K562 (cell line): ENCODE data around the gene NUMB. TPM values are rescaled to one million over a fixed set of nuclear protein-coding genes. Genes with fewer than 3 reads are reported as not detected.

Source experiments
- ATAC-seq: fragments of 200-7000 bp; cut with Tn5 transposase; 3 replicates; pipeline ENCODE4 v1.9.1; 2020; ENCODE audit warnings: moderate library complexity
- BruUV-seq: library from RNA; stranded (reverse); fragments of 400-500 nt; replicated peaks from 2 replicates; lab custom pipeline; 2021; lab: Mats Ljungman, UMichigan
- CTCF ChIA-PET: fragments of 300-600 bp; formaldehyde crosslinking; extraction: SDS; loops from one replicate; lab custom pipeline; 2021; ENCODE audit warnings: low intra/inter-chr PET ratio; lab: Yijun Ruan, JAX
- POLR2A ChIA-PET: fragments of 300-600, 350-650 bp; sonication (Branson Sonifier 250); formaldehyde crosslinking; extraction: SDS; loops from one replicate; lab custom pipeline; 2021; ENCODE audit warnings: antibody characterized with exemption, inconsistent platforms; lab: Yijun Ruan, JAX
- DNase-seq, 4 experiments: peaks; one replicate each; pipeline versions ENCODE4 v3.0.0 to v3.0.0-alpha.2; 2011 to 2018; ENCODE audit warnings: low spot score in 3 of 4, mixed read lengths in 3 of 4; ENCODE audit errors: extremely low read depth in 1 of 4
- FAIRE-seq: peaks from 2 replicates; lab custom pipeline; 2011; peaks lifted over from hg19 to GRCh38; lab: Jason Lieb, UNC
- H2AFZ ChIP-seq: 2 replicates; pipeline ENCODE4 v1.6.0; 2011; ENCODE audit warnings: low read depth, low read length, control low read depth, inconsistent platforms
- H3K27ac ChIP-seq: fragments of 200-600 bp; 3 replicates; pipeline ENCODE4 v1.8.0; 2011; ENCODE audit warnings: low read depth, mild to moderate bottlenecking, control low read depth, inconsistent platforms, low read length, moderate library complexity, mixed read lengths; ENCODE audit errors: extremely low read depth
- H3K27me3 ChIP-seq, 2 experiments: fragments of 300-600 bp in 1 of 2; 2 replicates in 1 of 2; 3 replicates in 1 of 2; pipeline versions ENCODE4 v1.6.0 to v1.8.0; 2011; ENCODE audit warnings: inconsistent platforms in 2 of 2, low read length in 2 of 2, mild to moderate bottlenecking in 1 of 2, mixed read lengths in 1 of 2, moderate library complexity in 1 of 2; ENCODE audit not compliant: control insufficient read depth in 2 of 2, insufficient read depth in 2 of 2
- H3K36me3 ChIP-seq: fragments of 300-600 bp; 3 replicates; pipeline ENCODE4 v1.8.0; 2011; ENCODE audit warnings: mild to moderate bottlenecking, low read length, inconsistent platforms; ENCODE audit not compliant: control insufficient read depth, insufficient read depth
- H3K4me1 ChIP-seq, 2 experiments: fragments of 200-600 bp in 1 of 2; replicated peaks in 1 of 2; 2 replicates in 1 of 2; 3 replicates in 1 of 2; pipeline versions ENCODE4 v1.5.1 to v1.8.0; 2011; ENCODE audit warnings: inconsistent platforms in 2 of 2, low read length in 2 of 2, mild to moderate bottlenecking in 1 of 2, mixed read lengths in 1 of 2, moderate library complexity in 1 of 2; ENCODE audit not compliant: control insufficient read depth in 2 of 2, insufficient read depth in 2 of 2
- H3K4me2 ChIP-seq: 2 replicates; pipeline ENCODE4 v1.6.1; 2011; ENCODE audit warnings: low read length, control low read depth, inconsistent platforms, mixed read lengths; ENCODE audit not compliant: insufficient read depth
- H3K4me3 ChIP-seq: fragments of 200-600 bp; sonication (generic), shearing (Covaris generic); 2 replicates; pipeline ENCODE4 v1.5.1; 2016; ENCODE audit warnings: control low read depth, inconsistent platforms
- H3K79me2 ChIP-seq: fragments of 200-600 bp; 3 replicates; pipeline ENCODE4 v1.8.0; 2011; ENCODE audit warnings: low read length, inconsistent platforms; ENCODE audit not compliant: control insufficient read depth, insufficient read depth
- H3K9ac ChIP-seq, 2 experiments: 2 replicates each; pipeline versions ENCODE4 v1.6.0 to v1.6.1; 2011; ENCODE audit warnings: low read depth in 2 of 2, low read length in 2 of 2, control low read depth in 1 of 2, inconsistent platforms in 1 of 2, mild to moderate bottlenecking in 1 of 2, mixed read lengths in 1 of 2; ENCODE audit not compliant: insufficient read depth in 1 of 2
- H3K9me1 ChIP-seq: one replicate; pipeline ENCODE4 v1.6.0; 2011; ENCODE audit warnings: inconsistent platforms, mild to moderate bottlenecking, low read length, moderate library complexity; ENCODE audit not compliant: control insufficient read depth, insufficient read depth
- H3K9me3 ChIP-seq: replicated peaks from 2 replicates; pipeline ENCODE4 v1.5.1; 2011; ENCODE audit warnings: low read depth, low read length, inconsistent platforms; ENCODE audit not compliant: control insufficient read depth, insufficient read depth
- H4K20me1 ChIP-seq: replicated peaks from 2 replicates; pipeline ENCODE4 v1.6.1; 2011; ENCODE audit warnings: low read length, inconsistent platforms, mixed read lengths; ENCODE audit not compliant: control insufficient read depth, insufficient read depth
- ADNP ChIP-seq: fragments of 200-800 bp; sonication (Bioruptor generic); IDR thresholded peaks from 2 replicates; pipeline ENCODE4 v1.6.1; 2016; ENCODE audit warnings: missing genetic modification characterization, missing compliant biosample characterization
- BHLHE40 ChIP-seq: IDR thresholded peaks from 2 replicates; pipeline ENCODE4 v1.6.1; 2011; ENCODE audit warnings: low read length, improper control_type of control experiment
- CHD7 ChIP-seq: fragments of 200-600 bp; sonication (generic); IDR thresholded peaks from one replicate; pipeline ENCODE4 v1.6.1; 2012; ENCODE audit warnings: mild to moderate bottlenecking, low read depth, low read length, inconsistent platforms
- GTF2F1 ChIP-seq: IDR thresholded peaks from 2 replicates; pipeline ENCODE4 v1.6.1; 2011; ENCODE audit warnings: low read depth, low read length, improper control_type of control experiment
- KDM4B ChIP-seq, 2 experiments: fragments of 450-650 bp in 1 of 2; sonication (generic) in 1 of 2; IDR thresholded peaks; 2 replicates each; pipeline ENCODE4 v1.6.1; 2016 to 2017; ENCODE audit warnings: borderline replicate concordance in 2 of 2, antibody characterized with exemption in 1 of 2, low read depth in 1 of 2, mild to moderate bottlenecking in 1 of 2
- PHF8 ChIP-seq: fragments of 200-600 bp; sonication (generic); IDR thresholded peaks from 2 replicates; pipeline ENCODE4 v1.6.1; 2012; ENCODE audit warnings: mixed run types, mild to moderate bottlenecking, inconsistent platforms, low read length, moderate library complexity, borderline replicate concordance
- SP1 ChIP-seq: sonication (generic); formaldehyde crosslinking; IDR thresholded peaks from 2 replicates; pipeline ENCODE4 v1.8.1; 2022; ENCODE audit warnings: mild to moderate bottlenecking, missing genetic modification reagents
- ZFP36 ChIP-seq: fragments of 150-350 bp; IDR thresholded peaks from 2 replicates; pipeline ENCODE4 v1.6.1; 2018; ENCODE audit warnings: low read length, low read depth; ENCODE audit not compliant: partially characterized antibody
- ZNF197 ChIP-seq: fragments of 200-800 bp; sonication (Bioruptor generic); IDR thresholded peaks from 2 replicates; pipeline ENCODE4 v1.6.1; 2016; ENCODE audit warnings: low read depth, missing genetic modification characterization, missing compliant biosample characterization
- WGBS: fragments of 100-300 bp; shearing (Covaris generic); methylation state at CpG from one replicate; pipeline ENCODE4 v1.1.6; 2016; ENCODE audit warnings: low coverage, mixed read lengths; ENCODE audit not compliant: insufficient coverage; ENCODE audit errors: missing lambda C conversion rate; 5-methylcytosine and 5-hydroxymethylcytosine counted together
- in situ Hi-C: fragments of 300-500 bp; cut with MboI; formaldehyde crosslinking; loops from 4 replicates; pipeline ENCODE4 v1.15.0; 2018; ENCODE audit warnings: inconsistent platforms, mixed read lengths
- intact Hi-C: fragments of 100-400 bp; cut with micrococcal nuclease; formaldehyde crosslinking; loops from 2 replicates; pipeline ENCODE4 v1.14.2; 2022
- polyA plus RNA-seq, 8 experiments: library from polyadenylated mRNA; depleted of rRNA in 4 of 8; stranded (reverse) in 5 of 8; unstranded in 3 of 8; fragments of >200 nt; fragmentation: Nextera tagmentation in 2 of 8; fragmentation: Illumina TruSeq in 1 of 8; extraction: Ambion mirVana in 2 of 8; extraction: Trizol in 1 of 8; gene quantifications; 2 replicates each; pipeline versions ENCODE4 v1.2.1 to v1.2.3, GENCODE V29; 2011 to 2014; ENCODE audit warnings: inconsistent platforms in 1 of 8, missing spikeins in 1 of 8
- total RNA-seq, 7 experiments: library from RNA; depleted of rRNA in 6 of 7; stranded (reverse); fragments of >200 nt in 6 of 7; fragmentation: Illumina TruSeq in 2 of 7; extraction: Trizol in 2 of 7; gene quantifications; 2 replicates each; pipeline versions ENCODE4 v1.2.1 to v1.2.3, GENCODE V29; 2011 to 2021; ENCODE audit warnings: low replicate concordance in 1 of 7
- TF ChIP-seq, protein P1 (sequence below): sonication (generic); formaldehyde crosslinking; IDR thresholded peaks from 2 replicates; pipeline ENCODE4 v1.8.0; 2022; ENCODE audit warnings: missing genetic modification reagents, mild to moderate bottlenecking, moderate library complexity, borderline replicate concordance

The NUMB gene
- total and polyA plus RNA-seq, 9 of the 15 experiments (the other 6 are each of a cell fraction or from before 2014, with no cell fraction given) = 13.5 to 54.0 (median 32.3) TPM

- Histone ChIP-seq H2AFZ (no peak overlapping the region), H4K20me1 (no peaks in the 10 kb centered on the region), H3K27me3 (no peaks in the 10 kb centered on the region), H3K27ac (no peak overlapping the region), H3K4me2 (no peak overlapping the region), H3K9me1 (no peaks in the 10 kb centered on the region), H3K4me3 (no peak overlapping the region), H3K9ac (no peak overlapping the region), H3K4me1 (peaks cover 0 to 7% of the 10 kb centered on the region in 2 experiments; a peak in 2 of 5 replicates), H3K9me3 (no peaks in the 10 kb centered on the region), H3K36me3 (no peaks in the 10 kb centered on the region), H3K79me2 (no peaks in the 10 kb centered on the region)
- FAIRE-seq (no peak), DNase-seq (no peak), ATAC-seq (no peak)
- ChIA-PET CTCF (no interaction called here), POLR2A (interaction anchor here (0.9 kb wide), 1 partner anchor 12 kb away, joined by 3 read pairs; no protein-coding TSS in a partner anchor)
- WGBS = 52% methylated on average over 5 of the region's 7 CpGs
- in situ Hi-C loops = no loop called here
- intact Hi-C loops = no loop called here
- no TSS peak for BruUV-seq
- TF ChIP-seq, protein P1, sequence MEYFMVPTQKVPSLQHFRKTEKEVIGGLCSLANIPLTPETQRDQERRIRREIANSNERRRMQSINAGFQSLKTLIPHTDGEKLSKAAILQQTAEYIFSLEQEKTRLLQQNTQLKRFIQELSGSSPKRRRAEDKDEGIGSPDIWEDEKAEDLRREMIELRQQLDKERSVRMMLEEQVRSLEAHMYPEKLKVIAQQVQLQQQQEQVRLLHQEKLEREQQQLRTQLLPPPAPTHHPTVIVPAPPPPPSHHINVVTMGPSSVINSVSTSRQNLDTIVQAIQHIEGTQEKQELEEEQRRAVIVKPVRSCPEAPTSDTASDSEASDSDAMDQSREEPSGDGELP = no peak
- TF ChIP-seq ZFP36 (no peak), ZNF197 (CRISPR knock-in tag) (no peak), BHLHE40 (no peak), SP1 (CRISPR knock-in tag) (no peak), GTF2F1 (no peak), KDM4B (IDR thresholded peaks at IDR 0.05; ENCODE audit: borderline replicate concordance in 2 of 2, low read depth in 1 of 2) (no peak), CHD7 (no peak), PHF8 (no peak), ADNP (no peak)
Measured at GRCh38 chr14:73266317-73266716, 192.0 kb downstream of the NUMB start.
